GM12878 (cell line): ENCODE results near the gene ZNF687. TPM values are rescaled to one million over a fixed set of nuclear protein-coding genes. Genes with fewer than 3 reads are reported as not detected.

Source experiments
- ATAC-seq: fragments of 200-7000 bp; cut with Tn5 transposase; 3 replicates; pipeline ENCODE4 v1.9.1; 2020; ENCODE audit warnings: mild to moderate bottlenecking, moderate library complexity
- BruUV-seq: library from RNA; stranded (reverse); fragments of 400-500 nt; replicated peaks from 2 replicates; lab custom pipeline; 2021; lab: Mats Ljungman, UMichigan
- CTCF ChIA-PET: fragments of 300-600 bp; sonication (Branson Sonifier 250); formaldehyde crosslinking; extraction: SDS; loops from one replicate; lab custom pipeline; 2021; ENCODE audit warnings: inconsistent platforms; lab: Yijun Ruan, JAX
- POLR2A ChIA-PET: fragments of 350-600 bp; formaldehyde crosslinking; extraction: SDS; loops from one replicate; lab custom pipeline; 2021; ENCODE audit warnings: inconsistent platforms; lab: Charles Lee
- RAD21 ChIA-PET: fragments of 300-600 bp; sonication (Branson Sonifier 250); formaldehyde crosslinking; loops from one replicate; lab custom pipeline; 2023; ENCODE audit warnings: antibody characterized with exemption; ENCODE audit not compliant: unreplicated experiment; lab: Charles Lee
- SMC1A ChIA-PET: fragments of 300-600 bp; sonication (Branson Sonifier 250); formaldehyde crosslinking; loops from one replicate; lab custom pipeline; 2023; ENCODE audit not compliant: unreplicated experiment, uncharacterized antibody; lab: Charles Lee
- DNase-seq: peaks from one replicate; pipeline ENCODE4 v3.0.0-alpha.2; 2011; ENCODE audit warnings: low read depth, low spot score
- FAIRE-seq: peaks from 3 replicates; lab custom pipeline; 2011; peaks lifted over from hg19 to GRCh38; lab: Jason Lieb, UNC
- H2AFZ ChIP-seq: 2 replicates; pipeline ENCODE4 v1.6.0; 2011; ENCODE audit warnings: low read depth, low read length, control low read depth; ENCODE audit not compliant: control insufficient read depth
- H3K27ac ChIP-seq: 2 replicates; pipeline ENCODE4 v1.5.1; 2011; ENCODE audit warnings: control low read depth; ENCODE audit not compliant: control insufficient read depth, insufficient read depth
- H3K27me3 ChIP-seq, 2 experiments: replicated peaks in 1 of 2; 2 replicates each; pipeline versions ENCODE4 v1.6.0 to v1.6.1; 2011; ENCODE audit warnings: low read length in 1 of 2; ENCODE audit not compliant: control insufficient read depth in 2 of 2, insufficient read depth in 2 of 2
- H3K36me3 ChIP-seq, 2 experiments: 2 replicates each; pipeline ENCODE4 v1.5.1; 2011; ENCODE audit warnings: low read length in 1 of 2; ENCODE audit not compliant: control insufficient read depth in 2 of 2, insufficient read depth in 2 of 2
- H3K4me1 ChIP-seq: 2 replicates; pipeline ENCODE4 v1.6.1; 2011; ENCODE audit warnings: mild to moderate bottlenecking, low read length, moderate library complexity, mixed read lengths; ENCODE audit not compliant: control insufficient read depth, insufficient read depth
- H3K4me2 ChIP-seq: 2 replicates; pipeline ENCODE4 v1.6.0; 2011; ENCODE audit warnings: control low read depth; ENCODE audit not compliant: control insufficient read depth, insufficient read depth
- H3K4me3 ChIP-seq: fragments of 200-600 bp; sonication (generic); 2 replicates; pipeline ENCODE4 v1.5.1; 2016
- H3K79me2 ChIP-seq: 2 replicates; pipeline ENCODE4 v1.6.0; 2011; ENCODE audit warnings: low read length; ENCODE audit not compliant: control insufficient read depth, insufficient read depth
- H3K9ac ChIP-seq: 2 replicates; pipeline ENCODE4 v1.8.0; 2011; ENCODE audit warnings: low read length, control low read depth, mixed read lengths; ENCODE audit not compliant: control insufficient read depth, insufficient read depth
- H3K9me3 ChIP-seq: replicated peaks from 3 replicates; pipeline ENCODE4 v1.5.1; 2011; ENCODE audit warnings: mild to moderate bottlenecking, low read length; ENCODE audit not compliant: control insufficient read depth, insufficient read depth
- H4K20me1 ChIP-seq: 2 replicates; pipeline ENCODE4 v1.6.0; 2011; ENCODE audit not compliant: control insufficient read depth, insufficient read depth
- ATF7 ChIP-seq: fragments of 450-650 bp; IDR thresholded peaks from 2 replicates; pipeline ENCODE4 v1.6.1; 2016; ENCODE audit warnings: low read depth, mild to moderate bottlenecking
- BCL11A ChIP-seq: IDR thresholded peaks from 2 replicates; pipeline ENCODE4 v1.6.1; 2011; ENCODE audit warnings: low read depth, low read length
- CBFB ChIP-seq: IDR thresholded peaks from 2 replicates; pipeline ENCODE4 v1.6.1; 2016; ENCODE audit warnings: antibody characterized with exemption, low read depth
- CREB1 ChIP-seq: IDR thresholded peaks from 2 replicates; pipeline ENCODE4 v1.6.1; 2012; ENCODE audit warnings: low read depth, mild to moderate bottlenecking, inconsistent platforms
- EED ChIP-seq: sonication (generic); IDR thresholded peaks from 2 replicates; pipeline ENCODE4 v1.6.1; 2016; ENCODE audit warnings: antibody characterized with exemption, low read depth
- ETV6 ChIP-seq, 2 experiments: fragments of 450-650 bp in 1 of 2; IDR thresholded peaks in 1 of 2; conservative IDR thresholded peaks in 1 of 2; 2 replicates each; pipeline ENCODE4 v1.6.1; 2014; ENCODE audit warnings: antibody characterized with exemption in 1 of 2, borderline replicate concordance in 1 of 2, low read depth in 1 of 2, mild to moderate bottlenecking in 1 of 2, moderate library complexity in 1 of 2
- HDGF ChIP-seq: fragments of 450-650 bp; IDR thresholded peaks from 2 replicates; pipeline ENCODE4 v1.6.1; 2016; ENCODE audit warnings: antibody characterized with exemption
- JUNB ChIP-seq: IDR thresholded peaks from 2 replicates; pipeline ENCODE4 v1.6.1; 2016; ENCODE audit warnings: antibody characterized with exemption, mild to moderate bottlenecking
- MEF2A ChIP-seq: IDR thresholded peaks from 2 replicates; pipeline ENCODE4 v1.6.1; 2011; ENCODE audit warnings: low read depth, mild to moderate bottlenecking, low read length, moderate library complexity; ENCODE audit not compliant: insufficient read depth
- NBN ChIP-seq: fragments of 450-650 bp; IDR thresholded peaks from 2 replicates; pipeline ENCODE4 v1.6.1; 2016
- NFIC ChIP-seq: IDR thresholded peaks from 2 replicates; pipeline ENCODE4 v1.6.1; 2012; ENCODE audit warnings: low read depth, mild to moderate bottlenecking, inconsistent platforms, low read length, moderate library complexity
- NR2C1 ChIP-seq: fragments of 450-650 bp; IDR thresholded peaks from 2 replicates; pipeline ENCODE4 v1.6.1; 2017; ENCODE audit warnings: antibody characterized with exemption, mild to moderate bottlenecking, moderate library complexity
- NR2F1 ChIP-seq: fragments of 450-650 bp; conservative IDR thresholded peaks from 2 replicates; pipeline ENCODE4 v1.6.1; 2017; ENCODE audit warnings: mild to moderate bottlenecking
- RFX5 ChIP-seq: IDR thresholded peaks from 2 replicates; pipeline ENCODE4 v1.6.1; 2011; ENCODE audit warnings: low read depth, low read length, improper control_type of control experiment
- SPI1 ChIP-seq: IDR thresholded peaks from 2 replicates; pipeline ENCODE4 v1.6.1; 2011; ENCODE audit warnings: low read depth, mild to moderate bottlenecking, low read length, moderate library complexity, borderline replicate concordance; ENCODE audit not compliant: insufficient read depth
- YBX1 ChIP-seq: fragments of 450-650 bp; IDR thresholded peaks from 2 replicates; pipeline ENCODE4 v1.6.1; 2016; ENCODE audit warnings: antibody characterized with exemption
- WGBS: methylation state at CpG from one replicate; pipeline ENCODE4 v1.1.6; 2016; ENCODE audit warnings: low lambda C conversion rate; ENCODE audit not compliant: insufficient replicate concordance, insufficient coverage; ENCODE audit errors: missing lambda C conversion rate; 5-methylcytosine and 5-hydroxymethylcytosine counted together
- in situ Hi-C: fragments of 300-500 bp; cut with MboI; formaldehyde crosslinking; loops from 9 replicates; pipeline ENCODE4 v1.14.3; 2018; ENCODE audit warnings: mixed read lengths
- intact Hi-C: fragments of 100-400 bp; cut with micrococcal nuclease; formaldehyde crosslinking; loops from one replicate; pipeline ENCODE4 v1.14.2; 2022; ENCODE audit not compliant: unreplicated experiment
- polyA plus RNA-seq, 11 experiments: library from polyadenylated mRNA; depleted of rRNA in 4 of 11; unstranded in 6 of 11; stranded (reverse) in 5 of 11; fragments of >200 nt; fragmentation: Nextera tagmentation in 4 of 11; fragmentation: Illumina TruSeq in 1 of 11; extraction: Ambion mirVana in 4 of 11; extraction: Trizol in 1 of 11; gene quantifications; 1 replicate in 1 of 11; 2 replicates in 10 of 11; pipeline versions ENCODE4 v1.2.1 to v1.2.3, GENCODE V29; 2011 to 2016; ENCODE audit warnings: inconsistent platforms in 2 of 11, missing spikeins in 2 of 11, low read depth in 1 of 11
- total RNA-seq, 4 experiments: library from RNA; depleted of rRNA in 3 of 4; stranded (reverse); fragments of >200 nt in 3 of 4; fragmentation: Illumina TruSeq in 1 of 4; extraction: Trizol in 1 of 4; gene quantifications; 2 replicates each; pipeline versions ENCODE4 v1.2.1 to v1.2.3, GENCODE V29; 2013 to 2021
- TF ChIP-seq, protein P1 (sequence below): fragments of 450-650 bp; IDR thresholded peaks from 2 replicates; pipeline ENCODE4 v1.6.1; 2017; ENCODE audit warnings: mild to moderate bottlenecking, low read depth, inconsistent platforms; ENCODE audit not compliant: poor library complexity, severe bottlenecking
- TF ChIP-seq, protein P2 (sequence below): fragments of 450-650 bp; IDR thresholded peaks from 2 replicates; pipeline ENCODE4 v1.6.1; 2018; ENCODE audit warnings: borderline replicate concordance, mild to moderate bottlenecking; ENCODE audit not compliant: partially characterized antibody
- TF ChIP-seq, protein P3 (sequence below): fragments of 450-650 bp; IDR thresholded peaks from 2 replicates; pipeline ENCODE4 v1.6.1; 2017; ENCODE audit warnings: mild to moderate bottlenecking

ZNF687 gene
- total and polyA plus RNA-seq, 10 of the 15 experiments (the other 5 are each of a cell fraction or from before 2014, with no cell fraction given) = 0.08 to 30.9 (median 9.9) TPM

DNA sequence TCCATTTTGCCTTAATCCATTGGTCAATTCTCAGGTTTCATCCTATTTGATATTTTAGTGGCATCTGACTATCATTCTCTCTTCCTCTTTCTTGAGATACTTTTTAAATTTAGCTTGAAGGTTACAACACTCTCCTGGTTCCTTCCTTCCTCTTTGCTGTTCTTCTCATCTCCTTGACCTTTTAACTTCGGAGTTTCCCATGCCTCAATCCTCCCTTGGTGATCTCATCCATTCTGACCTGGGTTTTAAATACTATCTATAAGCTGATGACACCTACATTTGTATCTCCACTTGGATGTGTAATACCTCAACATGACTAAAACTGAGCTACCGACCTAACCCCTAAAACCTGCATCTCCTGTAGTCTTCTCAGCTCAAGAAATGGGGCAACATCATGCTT lies 4.8 kb upstream of the ZNF687 start:
- ChIA-PET CTCF (interaction anchor here (0.7 to 1.6 kb wide), 7 partner anchors 15 to 177 kb away, joined by 3 to 6 read pairs (median 5); partner anchors contain the start of gene VPS72), RAD21 (interaction anchor here (1.4 to 1.5 kb wide), 2 partner anchors 24 to 64 kb away, joined by 3 to 6 read pairs; no protein-coding TSS in a partner anchor), SMC1A (interaction anchor here (0.7 to 2.0 kb wide), 6 partner anchors 15 to 87 kb away, joined by 3 to 5 read pairs (median 3); partner anchors contain the start of genes PSMD4 and VPS72), POLR2A (interaction anchor here (0.7 to 1.0 kb wide), 2 partner anchors 23 to 49 kb away, joined by 3 to 6 read pairs; partner anchors contain the start of gene PSMD4)
- peak overlapping the region; percentile 54 for H2AFZ ChIP-seq
- no peak overlapping the region for H3K9ac ChIP-seq
- ATAC-seq = no peak
- H3K79me2 ChIP-seq = peaks cover 2% of the 10 kb centered on the region
- no peaks in the 10 kb centered on the region for H3K36me3 ChIP-seq
- no peaks in the 10 kb centered on the region for H4K20me1 ChIP-seq
- BruUV-seq = no TSS peak
- peak overlapping the region; percentile 47 for H3K27ac ChIP-seq
- DNase-seq = peak; percentile 51
- in situ Hi-C loops = no loop called here
- intact Hi-C loops = no loop called here
- H3K4me1 ChIP-seq = peaks cover 15% of the 10 kb centered on the region
- 18% methylated on average over 2 of the region's 2 CpGs for WGBS
- no peak overlapping the region for H3K4me3 ChIP-seq
- FAIRE-seq = no peak
- no peaks in the 10 kb centered on the region for H3K27me3 ChIP-seq
- H3K9me3 ChIP-seq = no peaks in the 10 kb centered on the region
- H3K4me2 ChIP-seq = peak overlapping the region; percentile 21; the same call in 1 of the 2 replicates
- TF ChIP-seq RFX5 (no peak), YBX1 (no peak), ETV6 (conservative IDR thresholded peaks at IDR 0.05 in 1 of 2, IDR thresholded peaks at IDR 0.05 in 1 of 2; ENCODE audit: borderline replicate concordance in 1 of 2, low read depth in 1 of 2) (peak in 1 of 2 experiments; percentile 75; a peak in 2 of 4 replicates), ATF7 (peak; percentile 70), NFIC (peak; percentile 90), NBN (peak; percentile 61; the same call in 1 of the 2 replicates), NR2F1 (peak; percentile 72), JUNB (peak; percentile 81), EED (peak; percentile 61; the same call in 1 of the 2 replicates), CBFB (no peak), SPI1 (peak; percentile 89), CREB1 (peak; percentile 64; the same call in 1 of the 2 replicates), MEF2A (0 out of 2 replicates have a peak, but pooled peaks have one; percentile 5), NR2C1 (no peak), HDGF (peak; percentile 16; the same call in 1 of the 2 replicates), BCL11A (peak; percentile 27; the same call in 1 of the 2 replicates)
- TF ChIP-seq, protein P1, sequence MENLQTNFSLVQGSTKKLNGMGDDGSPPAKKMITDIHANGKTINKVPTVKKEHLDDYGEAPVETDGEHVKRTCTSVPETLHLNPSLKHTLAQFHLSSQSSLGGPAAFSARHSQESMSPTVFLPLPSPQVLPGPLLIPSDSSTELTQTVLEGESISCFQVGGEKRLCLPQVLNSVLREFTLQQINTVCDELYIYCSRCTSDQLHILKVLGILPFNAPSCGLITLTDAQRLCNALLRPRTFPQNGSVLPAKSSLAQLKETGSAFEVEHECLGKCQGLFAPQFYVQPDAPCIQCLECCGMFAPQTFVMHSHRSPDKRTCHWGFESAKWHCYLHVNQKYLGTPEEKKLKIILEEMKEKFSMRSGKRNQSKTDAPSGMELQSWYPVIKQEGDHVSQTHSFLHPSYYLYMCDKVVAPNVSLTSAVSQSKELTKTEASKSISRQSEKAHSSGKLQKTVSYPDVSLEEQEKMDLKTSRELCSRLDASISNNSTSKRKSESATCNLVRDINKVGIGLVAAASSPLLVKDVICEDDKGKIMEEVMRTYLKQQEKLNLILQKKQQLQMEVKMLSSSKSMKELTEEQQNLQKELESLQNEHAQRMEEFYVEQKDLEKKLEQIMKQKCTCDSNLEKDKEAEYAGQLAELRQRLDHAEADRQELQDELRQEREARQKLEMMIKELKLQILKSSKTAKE = no peak
- TF ChIP-seq, protein P2, sequence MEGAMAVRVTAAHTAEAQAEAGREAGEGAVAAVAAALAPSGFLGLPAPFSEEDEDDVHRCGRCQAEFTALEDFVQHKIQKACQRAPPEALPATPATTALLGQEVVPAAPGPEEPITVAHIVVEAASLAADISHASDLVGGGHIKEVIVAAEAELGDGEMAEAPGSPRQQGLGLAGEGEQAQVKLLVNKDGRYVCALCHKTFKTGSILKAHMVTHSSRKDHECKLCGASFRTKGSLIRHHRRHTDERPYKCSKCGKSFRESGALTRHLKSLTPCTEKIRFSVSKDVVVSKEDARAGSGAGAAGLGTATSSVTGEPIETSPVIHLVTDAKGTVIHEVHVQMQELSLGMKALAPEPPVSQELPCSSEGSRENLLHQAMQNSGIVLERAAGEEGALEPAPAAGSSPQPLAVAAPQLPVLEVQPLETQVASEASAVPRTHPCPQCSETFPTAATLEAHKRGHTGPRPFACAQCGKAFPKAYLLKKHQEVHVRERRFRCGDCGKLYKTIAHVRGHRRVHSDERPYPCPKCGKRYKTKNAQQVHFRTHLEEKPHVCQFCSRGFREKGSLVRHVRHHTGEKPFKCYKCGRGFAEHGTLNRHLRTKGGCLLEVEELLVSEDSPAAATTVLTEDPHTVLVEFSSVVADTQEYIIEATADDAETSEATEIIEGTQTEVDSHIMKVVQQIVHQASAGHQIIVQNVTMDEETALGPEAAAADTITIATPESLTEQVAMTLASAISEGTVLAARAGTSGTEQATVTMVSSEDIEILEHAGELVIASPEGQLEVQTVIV = no peak
- TF ChIP-seq, protein P3, sequence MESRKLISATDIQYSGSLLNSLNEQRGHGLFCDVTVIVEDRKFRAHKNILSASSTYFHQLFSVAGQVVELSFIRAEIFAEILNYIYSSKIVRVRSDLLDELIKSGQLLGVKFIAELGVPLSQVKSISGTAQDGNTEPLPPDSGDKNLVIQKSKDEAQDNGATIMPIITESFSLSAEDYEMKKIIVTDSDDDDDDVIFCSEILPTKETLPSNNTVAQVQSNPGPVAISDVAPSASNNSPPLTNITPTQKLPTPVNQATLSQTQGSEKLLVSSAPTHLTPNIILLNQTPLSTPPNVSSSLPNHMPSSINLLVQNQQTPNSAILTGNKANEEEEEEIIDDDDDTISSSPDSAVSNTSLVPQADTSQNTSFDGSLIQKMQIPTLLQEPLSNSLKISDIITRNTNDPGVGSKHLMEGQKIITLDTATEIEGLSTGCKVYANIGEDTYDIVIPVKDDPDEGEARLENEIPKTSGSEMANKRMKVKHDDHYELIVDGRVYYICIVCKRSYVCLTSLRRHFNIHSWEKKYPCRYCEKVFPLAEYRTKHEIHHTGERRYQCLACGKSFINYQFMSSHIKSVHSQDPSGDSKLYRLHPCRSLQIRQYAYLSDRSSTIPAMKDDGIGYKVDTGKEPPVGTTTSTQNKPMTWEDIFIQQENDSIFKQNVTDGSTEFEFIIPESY = no peak
